Activated CD4-positive, alpha-beta memory T cell treated with anti-CD3 and anti-CD28 coated beads, Interleukin-2, amount 10 ng/mL, durations not matched to agents 7 days and 5 days (primary cell): ENCODE measurements around the gene SMCO1. TPM values are rescaled to one million over a fixed set of nuclear protein-coding genes. Genes with fewer than 3 reads are reported as not detected.
A peak's percentile ranks its signal among the peaks of the same experiment; 100 is the strongest.
"Not testable (repeated sequence)": the region's sequence is repeated elsewhere in the genome, so short reads cannot be mapped to it uniquely, and the experiment has no call there.

Experiments
- CTCF ChIA-PET: fragments of 350-600 bp; sonication (Branson Sonifier 250); formaldehyde crosslinking; loops from one replicate; lab custom pipeline; 2021; ENCODE audit warnings: antibody characterized with exemption, inconsistent platforms; lab: Charles Lee
- POLR2A ChIA-PET: fragments of 350-600 bp; sonication (Branson Sonifier 250); formaldehyde crosslinking; loops from one replicate; lab custom pipeline; 2021; ENCODE audit warnings: antibody characterized with exemption; lab: Charles Lee
- DNase-seq: peaks from one replicate; pipeline ENCODE4 v3.0.0-alpha.2; 2020
- H3K27ac Mint-ChIP-seq: one replicate; pipeline ENCODE4 v1.8.0; 2021; ENCODE audit warnings: mild to moderate bottlenecking, mixed read lengths
- H3K27me3 Mint-ChIP-seq: one replicate; pipeline ENCODE4 v1.8.0; 2021; ENCODE audit warnings: mixed read lengths
- H3K36me3 Mint-ChIP-seq: one replicate; pipeline ENCODE4 v1.8.0; 2021; ENCODE audit warnings: low read depth, mixed read lengths
- H3K4me1 Mint-ChIP-seq: one replicate; pipeline ENCODE4 v1.8.0; 2021; ENCODE audit warnings: mixed read lengths
- H3K4me3 Mint-ChIP-seq: one replicate; pipeline ENCODE4 v1.8.0; 2021; ENCODE audit warnings: mild to moderate bottlenecking, mixed read lengths
- H3K9me3 Mint-ChIP-seq: one replicate; pipeline ENCODE4 v1.8.0; 2021; ENCODE audit warnings: mixed read lengths
- total RNA-seq, 2 experiments: library from RNA; stranded (reverse); gene quantifications; one replicate each; pipeline ENCODE4 v1.2.3, GENCODE V29; 2021

SMCO1 gene
- total RNA-seq, 2 experiments from 2014 or later = not detected

DNA sequence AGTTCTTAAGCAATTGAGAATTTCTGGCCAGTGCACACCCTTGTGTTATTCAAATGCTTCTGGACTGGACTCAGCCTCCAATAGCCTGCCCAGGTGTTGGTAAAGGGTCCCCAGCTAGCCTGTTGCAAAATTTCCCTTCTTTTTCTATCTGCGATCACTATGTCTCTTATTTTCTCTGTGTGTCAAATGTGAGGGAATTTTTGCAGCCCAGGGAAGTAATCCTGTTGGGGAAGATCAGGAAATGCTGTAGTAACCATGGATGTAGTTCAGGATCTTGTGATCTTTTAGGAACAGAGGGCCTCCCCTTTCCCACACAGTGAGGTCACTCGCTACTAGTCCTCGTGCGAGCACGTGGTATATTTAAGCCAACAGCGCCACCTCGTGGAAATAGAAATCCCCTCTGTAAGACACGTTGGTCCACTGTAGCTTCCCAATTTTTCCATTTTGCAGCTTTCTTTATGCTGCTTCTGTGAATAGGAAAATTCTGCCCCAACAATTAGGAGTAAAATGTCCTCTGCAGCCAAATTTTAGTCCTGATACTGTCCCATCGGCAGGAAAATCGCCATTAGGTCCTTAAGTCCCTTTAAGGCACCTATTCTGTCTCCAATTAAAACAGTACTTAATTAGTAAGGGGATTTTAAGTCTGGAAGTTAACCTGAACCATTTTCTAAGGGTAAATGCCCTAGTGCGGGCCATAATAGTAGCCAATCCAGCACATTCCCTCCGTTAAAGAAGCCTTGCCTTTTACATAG is 4.0 kb upstream of the SMCO1 start:
- Mint-ChIP-seq H3K4me3 (no peak overlapping the region), H3K36me3 (peaks cover 13% of the 10 kb centered on the region), H3K4me1 (peaks cover 2% of the 10 kb centered on the region), H3K27me3 (peaks cover 2% of the 10 kb centered on the region), H3K27ac (no peak overlapping the region), H3K9me3 (peaks cover 38% of the 10 kb centered on the region)
- ChIA-PET POLR2A (interaction anchor here (1.2 to 1.5 kb wide), 3 partner anchors 15 to 264 kb away, joined by 3 to 5 read pairs (median 4); partner anchors contain the start of genes FBXO45, RNF168 and WDR53), CTCF (interaction anchor here (0.8 to 2.0 kb wide), 9 partner anchors 10 to 503 kb away, joined by 3 to 9 read pairs (median 4); no protein-coding TSS in a partner anchor)
- peak; percentile 71 for DNase-seq

DNA sequence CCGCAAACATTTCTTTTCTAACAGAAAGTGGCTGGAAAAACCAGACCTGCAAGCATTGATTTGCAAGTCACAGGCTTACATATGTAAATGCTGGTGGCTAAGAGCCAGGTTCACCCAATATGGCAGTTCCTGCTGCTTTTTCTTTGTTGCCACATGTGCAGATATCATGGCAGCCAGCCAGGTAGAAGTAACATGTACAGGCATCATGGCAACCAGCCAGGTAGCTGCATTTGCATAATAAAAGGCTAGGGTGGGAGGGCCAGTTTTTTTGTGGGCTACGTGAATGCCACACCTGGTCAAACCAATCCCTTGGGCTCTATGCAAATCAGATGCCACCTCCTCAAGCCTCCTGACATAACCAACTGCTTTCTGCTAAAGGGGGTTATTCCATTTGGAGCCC is 2.8 kb upstream of the SMCO1 start:
- CTCF ChIA-PET = interaction anchor here (1.1 to 2.0 kb wide), 3 partner anchors 10 to 31 kb away, joined by 4 to 9 read pairs (median 4); no protein-coding TSS in a partner anchor

DNA sequence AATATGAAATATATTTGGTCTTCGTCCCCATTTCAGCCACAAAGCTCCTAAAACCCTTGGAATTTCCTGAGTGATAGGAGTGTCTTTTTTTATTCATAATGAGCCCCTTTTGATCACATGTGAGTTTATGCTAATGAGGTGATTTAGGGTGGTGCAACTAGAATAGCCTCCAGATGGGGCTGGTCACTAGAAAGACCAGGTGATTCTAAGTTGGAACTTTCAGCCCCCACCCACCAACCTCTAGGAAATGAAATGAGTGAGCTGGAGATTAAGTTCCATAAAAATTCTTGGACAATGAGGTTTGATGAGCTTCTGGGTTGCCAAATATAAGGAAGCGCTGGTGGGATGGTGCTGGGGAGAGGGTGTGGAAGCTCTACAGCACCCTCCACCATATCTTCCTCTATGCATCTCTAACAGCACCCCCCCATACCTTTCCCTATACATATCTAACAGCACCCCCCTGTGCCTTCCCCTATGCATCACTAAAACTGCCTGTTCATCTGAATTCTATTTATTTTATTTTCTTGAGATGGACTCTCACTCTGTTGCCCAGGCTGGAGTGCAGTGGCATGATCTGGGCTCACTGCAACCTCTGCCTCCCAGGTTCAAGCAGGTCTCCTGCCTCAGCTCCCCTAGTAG is 2.1 kb upstream of the SMCO1 start:
- peaks cover 13% of the 10 kb centered on the region for H3K36me3 Mint-ChIP-seq
- no peak overlapping the region for H3K4me3 Mint-ChIP-seq
- POLR2A ChIA-PET = interaction anchor here (1.7 kb wide), 1 partner anchor 11 kb away, joined by 5 read pairs; no protein-coding TSS in a partner anchor
- peaks cover 2% of the 10 kb centered on the region for H3K27me3 Mint-ChIP-seq
- no peak overlapping the region for H3K27ac Mint-ChIP-seq
- peaks cover 33% of the 10 kb centered on the region for H3K9me3 Mint-ChIP-seq
- no peak for DNase-seq
- peaks cover 3% of the 10 kb centered on the region for H3K4me1 Mint-ChIP-seq
- CTCF ChIA-PET = interaction anchor here (1.0 to 2.0 kb wide), 5 partner anchors 10 to 31 kb away, joined by 4 to 9 read pairs (median 5); no protein-coding TSS in a partner anchor

More for the DNA sequence above, 2.8 kb upstream of the SMCO1 start:
- Mint-ChIP-seq H3K27me3 (peaks cover 2% of the 10 kb centered on the region), H3K4me1 (peaks cover 2% of the 10 kb centered on the region), H3K27ac (no peak overlapping the region), H3K9me3 (peaks cover 38% of the 10 kb centered on the region), H3K36me3 (peaks cover 13% of the 10 kb centered on the region), H3K4me3 (no peak overlapping the region)
- POLR2A ChIA-PET = interaction anchor here (1.2 to 1.7 kb wide), 2 partner anchors 11 to 14 kb away, joined by 3 to 5 read pairs; partner anchors contain the start of gene RNF168
- DNase-seq = no peak

DNA sequence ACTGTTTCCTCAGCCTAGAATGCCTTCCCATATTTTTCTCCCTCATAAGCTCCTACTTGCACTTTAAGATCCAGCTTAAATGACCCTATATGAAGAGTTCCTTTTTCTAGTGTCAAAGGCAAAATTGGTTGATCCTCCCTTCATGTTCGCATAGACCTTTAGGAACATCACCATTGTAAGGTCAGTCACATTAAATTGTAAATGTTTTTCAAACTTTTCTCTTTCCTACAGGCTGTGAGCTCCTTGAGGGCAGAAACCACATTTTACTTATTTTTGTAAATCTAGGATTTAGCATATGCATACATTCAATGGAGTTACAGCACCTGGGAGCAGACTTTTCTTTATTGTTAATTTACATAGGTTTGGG is 813 bp downstream of the SMCO1 start:
- Mint-ChIP-seq H3K9me3 (peaks cover 12% of the 10 kb centered on the region), H3K4me3 (no peak overlapping the region), H3K36me3 (peaks cover 4% of the 10 kb centered on the region), H3K27ac (no peak overlapping the region), H3K4me1 (peaks cover 10% of the 10 kb centered on the region), H3K27me3 (peaks cover 12% of the 10 kb centered on the region)
- DNase-seq = no peak
- POLR2A ChIA-PET = interaction anchor here (2.1 kb wide), 1 partner anchor 13 kb away, joined by 7 read pairs; no protein-coding TSS in a partner anchor
- CTCF ChIA-PET = interaction anchor here (1.3 to 2.1 kb wide), 2 partner anchors 9 to 28 kb away, joined by 3 to 15 read pairs; no protein-coding TSS in a partner anchor

DNA sequence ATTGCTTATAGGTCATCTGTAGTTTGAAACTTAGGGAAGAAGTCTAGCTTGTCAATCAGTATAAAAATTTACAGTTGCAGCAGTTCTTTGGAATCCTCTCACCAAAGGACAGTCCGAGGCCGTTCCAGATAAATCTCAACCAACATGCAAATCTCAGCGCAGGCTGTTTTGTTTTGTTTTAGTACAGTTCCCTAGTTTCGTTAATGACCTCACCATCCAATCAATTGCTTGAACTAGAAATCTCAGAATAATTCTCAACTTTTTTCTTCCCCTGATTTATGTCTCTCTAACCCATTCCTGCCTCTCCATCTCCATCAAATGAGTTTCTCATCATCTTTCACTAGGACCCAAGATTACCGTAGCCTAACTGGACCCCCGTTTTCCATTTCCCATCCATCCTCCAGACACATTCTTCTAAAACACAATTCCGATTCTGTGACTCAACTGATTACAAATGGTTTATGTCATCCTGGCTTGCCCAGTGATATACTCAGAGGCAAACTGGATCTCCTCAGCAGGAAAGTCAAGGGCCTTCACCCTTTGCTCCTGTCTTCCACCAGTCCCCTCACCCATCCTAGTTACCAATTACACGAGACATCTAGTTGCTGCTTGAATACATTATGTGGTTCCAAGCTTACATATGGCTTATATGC is 1.3 kb downstream of the SMCO1 start:
- no peak overlapping the region for H3K4me3 Mint-ChIP-seq
- H3K27ac Mint-ChIP-seq = no peak overlapping the region
- H3K4me1 Mint-ChIP-seq = peaks cover 10% of the 10 kb centered on the region
- H3K9me3 Mint-ChIP-seq = peaks cover 8% of the 10 kb centered on the region
- DNase-seq = no peak
- peaks cover 12% of the 10 kb centered on the region for H3K27me3 Mint-ChIP-seq
- H3K36me3 Mint-ChIP-seq = peaks cover under 1% of the 10 kb centered on the region
- POLR2A ChIA-PET = interaction anchor here (2.1 kb wide), 1 partner anchor 12 kb away, joined by 7 read pairs; no protein-coding TSS in a partner anchor
- CTCF ChIA-PET = interaction anchor here (1.3 to 2.1 kb wide), 3 partner anchors 10 to 28 kb away, joined by 3 to 15 read pairs (median 8); no protein-coding TSS in a partner anchor

DNA sequence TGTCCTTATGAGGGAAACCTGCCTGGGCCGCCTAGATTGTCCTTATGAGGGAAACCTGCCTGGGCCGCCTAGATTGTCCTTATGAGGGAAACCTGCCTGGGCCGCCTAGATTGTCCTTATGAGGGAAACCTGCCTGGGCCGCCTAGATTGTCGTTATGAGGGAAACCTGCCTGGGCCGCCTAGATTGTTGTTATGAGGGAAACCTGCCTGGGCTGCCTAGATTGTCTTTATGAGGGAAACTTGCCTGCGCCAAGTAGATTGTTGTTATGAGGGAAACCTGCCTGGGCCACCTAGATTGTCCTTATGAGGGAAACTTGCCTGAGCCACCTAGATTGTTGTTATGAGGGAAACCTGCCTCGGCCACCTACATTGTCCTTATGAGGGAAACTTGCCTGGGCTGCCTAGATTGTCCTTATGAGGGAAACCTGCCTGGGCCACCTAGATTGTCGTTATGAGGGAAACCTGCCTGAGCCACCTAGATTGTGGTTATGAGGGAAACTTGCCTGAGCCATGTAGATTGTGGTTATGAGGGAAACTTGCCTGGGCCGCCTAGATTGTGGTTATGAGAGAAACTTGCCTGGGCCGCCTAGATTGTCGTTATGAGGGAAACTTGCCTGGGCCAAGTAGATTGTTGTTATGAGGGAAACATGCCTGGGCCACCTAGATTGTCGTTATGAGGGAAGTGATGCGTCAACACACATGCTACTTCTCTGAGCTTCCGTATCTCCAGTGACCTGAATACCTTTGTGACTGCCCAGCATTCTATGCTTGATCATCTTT is 3.3 kb downstream of the SMCO1 start:
- ChIA-PET CTCF (interaction anchor here (1.7 kb wide), 1 partner anchor 17 kb away, joined by 8 read pairs; no protein-coding TSS in a partner anchor), POLR2A (interaction anchor here (1.3 kb wide), 1 partner anchor 8 kb away, joined by 4 read pairs; the partner anchor contains the start of gene RNF168)
- not testable (repeated sequence) for H3K9me3 Mint-ChIP-seq, DNase-seq, H3K36me3 Mint-ChIP-seq, H3K27ac Mint-ChIP-seq, H3K4me3 Mint-ChIP-seq, H3K4me1 Mint-ChIP-seq
- peaks cover 13% of the 10 kb centered on the region for H3K27me3 Mint-ChIP-seq

DNA sequence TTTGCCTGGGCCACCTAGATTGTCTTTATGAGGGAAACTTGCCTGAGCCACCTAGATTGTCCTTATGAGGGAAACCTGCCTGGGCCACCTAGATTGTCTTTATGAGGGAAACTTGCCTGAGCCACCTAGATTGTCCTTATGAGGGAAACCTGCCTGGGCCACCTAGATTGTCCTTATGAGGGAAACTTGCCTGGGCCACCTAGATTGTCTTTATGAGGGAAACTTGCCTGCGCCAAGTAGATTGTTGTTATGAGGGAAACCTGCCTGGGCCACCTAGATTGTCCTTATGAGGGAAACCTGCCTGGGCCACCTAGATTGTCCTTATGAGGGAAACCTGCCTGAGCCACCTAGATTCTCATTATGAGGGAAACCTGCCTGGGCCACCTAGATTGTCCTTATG is 4.0 kb downstream of the SMCO1 start:
- POLR2A ChIA-PET, CTCF ChIA-PET, DNase-seq, H3K27ac Mint-ChIP-seq, H3K4me3 Mint-ChIP-seq, H3K36me3 Mint-ChIP-seq, H3K4me1 Mint-ChIP-seq: not testable (repeated sequence)
- peaks cover 12% of the 10 kb centered on the region for H3K27me3 Mint-ChIP-seq
- peaks cover 11% of the 10 kb centered on the region for H3K9me3 Mint-ChIP-seq

DNA sequence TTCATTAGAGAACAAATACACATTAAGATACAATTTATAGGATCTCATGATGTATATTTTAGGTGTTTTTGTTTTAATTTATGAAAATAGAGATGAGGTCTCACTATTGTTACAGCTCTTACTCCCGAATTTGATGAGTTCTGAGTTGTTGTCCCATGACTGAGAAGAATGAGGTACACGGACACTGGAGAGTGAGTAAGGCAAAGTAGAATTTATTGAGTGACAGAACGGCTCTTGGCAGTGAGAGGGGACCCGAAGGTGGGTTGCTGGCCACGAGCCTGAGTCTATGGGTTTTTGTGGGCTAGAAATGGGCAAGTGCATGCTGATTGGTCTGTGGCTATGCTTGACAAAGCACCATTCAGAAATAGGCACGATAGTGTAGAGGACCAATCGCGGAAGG is 8.5 kb downstream of the SMCO1 start:
- ChIA-PET POLR2A (interaction anchor here (1.3 kb wide), 1 partner anchor 22 kb away, joined by 4 read pairs; no protein-coding TSS in a partner anchor), CTCF (interaction anchor here (0.9 to 1.8 kb wide), 3 partner anchors 10 to 86 kb away, joined by 3 to 5 read pairs (median 5); no protein-coding TSS in a partner anchor)
- H3K27me3 Mint-ChIP-seq = peaks cover 11% of the 10 kb centered on the region
- H3K9me3 Mint-ChIP-seq = peaks cover 15% of the 10 kb centered on the region
- DNase-seq = no peak
- H3K4me3 Mint-ChIP-seq = no peak overlapping the region
- H3K36me3 Mint-ChIP-seq = peaks cover 16% of the 10 kb centered on the region
- H3K4me1 Mint-ChIP-seq = peaks cover 7% of the 10 kb centered on the region
- no peak overlapping the region for H3K27ac Mint-ChIP-seq

DNA sequence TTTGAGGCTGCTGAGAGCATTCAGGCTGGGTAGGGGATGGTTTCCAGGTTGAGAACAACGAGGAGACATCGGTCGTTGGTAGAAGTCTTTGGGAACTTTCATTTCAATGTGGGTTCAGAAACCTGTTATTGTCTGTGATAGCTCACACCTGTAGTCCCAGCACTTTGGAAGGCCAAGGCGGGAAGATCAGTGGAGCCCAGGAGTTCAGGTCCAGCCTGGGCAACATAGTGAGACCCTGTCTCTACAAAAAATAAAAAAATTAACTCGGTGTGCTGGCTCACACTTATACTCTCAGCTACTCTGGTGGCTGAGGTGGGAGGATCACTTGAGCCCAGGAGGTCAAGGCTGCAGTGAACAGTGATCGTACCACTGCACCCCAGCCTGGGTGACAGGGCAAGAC is 10.6 kb downstream of the SMCO1 start:
- H3K36me3 Mint-ChIP-seq = peaks cover 37% of the 10 kb centered on the region
- peaks cover 5% of the 10 kb centered on the region for H3K27me3 Mint-ChIP-seq
- ChIA-PET CTCF (interaction anchor here (0.6 to 1.2 kb wide), 3 partner anchors 18 to 48 kb away, joined by 4 to 5 read pairs (median 4); no protein-coding TSS in a partner anchor), POLR2A (interaction anchor here (1.2 to 4.9 kb wide), 7 partner anchors 8 to 231 kb away, joined by 3 to 42 read pairs (median 7); partner anchors contain the start of genes FBXO45, UBXN7 and WDR53)
- H3K27ac Mint-ChIP-seq = no peak overlapping the region
- H3K4me3 Mint-ChIP-seq = no peak overlapping the region
- no peak for DNase-seq
- H3K9me3 Mint-ChIP-seq = peaks cover 15% of the 10 kb centered on the region
- H3K4me1 Mint-ChIP-seq = peaks cover 23% of the 10 kb centered on the region

DNA sequence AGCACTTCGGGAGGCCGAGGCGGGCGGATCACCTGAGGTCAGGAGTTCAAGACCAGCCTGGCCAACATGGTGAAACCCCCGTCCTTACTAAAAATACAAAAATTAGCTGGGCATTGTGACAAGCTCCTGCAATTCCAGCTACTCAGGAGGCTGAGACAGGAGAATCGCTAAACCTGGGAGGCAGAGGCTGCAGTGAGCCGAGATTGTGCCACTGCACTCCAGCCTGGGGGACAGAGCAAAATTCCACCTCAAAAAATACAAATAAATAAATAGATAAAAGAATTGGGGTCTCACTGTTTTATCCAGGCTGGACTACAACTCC is 11.1 kb downstream of the SMCO1 start:
- H3K27me3 Mint-ChIP-seq = not testable (repeated sequence)

More for the DNA sequence above, 11.1 kb downstream of the SMCO1 start:
- peaks cover 15% of the 10 kb centered on the region for H3K9me3 Mint-ChIP-seq
- H3K4me1 Mint-ChIP-seq = peaks cover 28% of the 10 kb centered on the region
- peaks cover 43% of the 10 kb centered on the region for H3K36me3 Mint-ChIP-seq
- not testable (repeated sequence) for DNase-seq
- ChIA-PET POLR2A (interaction anchor here (1.2 to 4.9 kb wide), 7 partner anchors 9 to 231 kb away, joined by 3 to 42 read pairs (median 7); partner anchors contain the start of genes FBXO45, UBXN7 and WDR53), CTCF (interaction anchor here (0.6 to 1.2 kb wide), 4 partner anchors 17 to 47 kb away, joined by 3 to 5 read pairs (median 4); no protein-coding TSS in a partner anchor)
- H3K4me3 Mint-ChIP-seq = peak overlapping the region; percentile 100
- peak overlapping the region; percentile 99 for H3K27ac Mint-ChIP-seq
